GM12875 (cell line): Measurements from ENCODE around the gene CYP11A1.

Experiments
- H3K4me3 ChIP-seq: one replicate; pipeline ENCODE4 v1.5.1; 2011; ENCODE audit warnings: low read depth, low read length, control low read depth
- TF ChIP-seq, protein P1 (sequence below): IDR thresholded peaks from 2 replicates; pipeline ENCODE4 v1.5.1; 2011; ENCODE audit warnings: low read depth, mild to moderate bottlenecking, control low read depth, inconsistent platforms, low read length, moderate library complexity, borderline replicate concordance; ENCODE audit not compliant: insufficient read depth

Gene CYP11A1

DNA sequence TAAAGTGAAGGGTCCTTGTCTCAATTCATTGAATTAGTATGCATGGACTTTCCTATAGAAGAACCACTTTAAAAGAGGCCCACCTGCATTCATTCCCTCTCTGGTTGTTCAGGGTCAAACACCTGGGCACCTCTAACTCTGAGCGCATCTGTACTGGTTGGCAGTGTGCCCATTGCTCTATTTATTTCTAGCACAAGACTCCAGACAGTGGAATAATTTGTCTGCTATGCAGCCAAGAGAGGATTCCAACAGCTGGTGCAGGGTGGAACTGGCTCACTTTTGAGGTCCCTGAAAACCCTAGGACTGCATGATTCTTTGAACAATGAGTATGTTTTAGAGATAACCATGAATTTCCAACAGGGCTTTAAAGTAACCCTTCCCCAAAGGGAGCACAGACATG is 73.4 kb downstream of the CYP11A1 start:
- TF ChIP-seq, protein P1, sequence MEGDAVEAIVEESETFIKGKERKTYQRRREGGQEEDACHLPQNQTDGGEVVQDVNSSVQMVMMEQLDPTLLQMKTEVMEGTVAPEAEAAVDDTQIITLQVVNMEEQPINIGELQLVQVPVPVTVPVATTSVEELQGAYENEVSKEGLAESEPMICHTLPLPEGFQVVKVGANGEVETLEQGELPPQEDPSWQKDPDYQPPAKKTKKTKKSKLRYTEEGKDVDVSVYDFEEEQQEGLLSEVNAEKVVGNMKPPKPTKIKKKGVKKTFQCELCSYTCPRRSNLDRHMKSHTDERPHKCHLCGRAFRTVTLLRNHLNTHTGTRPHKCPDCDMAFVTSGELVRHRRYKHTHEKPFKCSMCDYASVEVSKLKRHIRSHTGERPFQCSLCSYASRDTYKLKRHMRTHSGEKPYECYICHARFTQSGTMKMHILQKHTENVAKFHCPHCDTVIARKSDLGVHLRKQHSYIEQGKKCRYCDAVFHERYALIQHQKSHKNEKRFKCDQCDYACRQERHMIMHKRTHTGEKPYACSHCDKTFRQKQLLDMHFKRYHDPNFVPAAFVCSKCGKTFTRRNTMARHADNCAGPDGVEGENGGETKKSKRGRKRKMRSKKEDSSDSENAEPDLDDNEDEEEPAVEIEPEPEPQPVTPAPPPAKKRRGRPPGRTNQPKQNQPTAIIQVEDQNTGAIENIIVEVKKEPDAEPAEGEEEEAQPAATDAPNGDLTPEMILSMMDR = no peak
- H3K4me3 ChIP-seq = no peak overlapping the region

DNA sequence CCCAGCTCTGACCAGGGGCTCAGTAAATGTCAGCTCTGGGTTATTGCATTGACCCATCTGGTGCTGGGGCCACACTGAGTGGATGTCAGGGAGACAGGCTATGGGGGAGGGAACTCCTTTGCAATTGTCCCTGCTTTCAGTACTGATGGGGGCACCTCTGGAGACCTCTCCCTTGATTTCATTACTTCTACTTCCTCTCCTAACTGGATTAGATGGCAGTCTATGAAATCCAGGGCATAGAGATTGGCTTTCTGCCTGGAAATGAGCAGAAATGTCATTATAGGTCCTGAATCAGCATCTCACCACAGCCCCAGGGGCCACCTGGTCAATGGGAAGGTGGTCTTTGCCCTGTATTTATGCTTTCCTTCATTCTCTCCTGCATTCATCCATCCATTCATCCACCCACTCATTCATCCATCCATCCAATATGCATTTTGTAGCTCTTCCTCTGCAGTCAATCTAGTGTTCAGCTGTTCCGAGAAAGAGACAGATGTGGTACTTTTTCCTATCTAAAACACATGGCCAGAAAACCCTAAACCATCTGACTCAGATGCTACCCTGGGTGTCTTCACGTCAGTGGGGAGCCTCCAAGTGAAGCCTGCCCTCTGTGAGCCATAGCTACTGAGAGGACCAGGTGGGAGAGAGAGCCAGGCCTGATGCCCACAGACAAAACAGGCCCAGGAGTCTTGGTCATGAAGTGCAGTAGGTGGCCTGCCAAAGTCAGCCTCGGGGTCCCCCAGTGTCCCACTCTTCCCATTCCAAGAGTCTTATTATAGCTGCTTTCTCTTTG is 74.2 kb downstream of the CYP11A1 start:
- TF ChIP-seq, protein P1 = no peak
- no peak overlapping the region for H3K4me3 ChIP-seq

DNA sequence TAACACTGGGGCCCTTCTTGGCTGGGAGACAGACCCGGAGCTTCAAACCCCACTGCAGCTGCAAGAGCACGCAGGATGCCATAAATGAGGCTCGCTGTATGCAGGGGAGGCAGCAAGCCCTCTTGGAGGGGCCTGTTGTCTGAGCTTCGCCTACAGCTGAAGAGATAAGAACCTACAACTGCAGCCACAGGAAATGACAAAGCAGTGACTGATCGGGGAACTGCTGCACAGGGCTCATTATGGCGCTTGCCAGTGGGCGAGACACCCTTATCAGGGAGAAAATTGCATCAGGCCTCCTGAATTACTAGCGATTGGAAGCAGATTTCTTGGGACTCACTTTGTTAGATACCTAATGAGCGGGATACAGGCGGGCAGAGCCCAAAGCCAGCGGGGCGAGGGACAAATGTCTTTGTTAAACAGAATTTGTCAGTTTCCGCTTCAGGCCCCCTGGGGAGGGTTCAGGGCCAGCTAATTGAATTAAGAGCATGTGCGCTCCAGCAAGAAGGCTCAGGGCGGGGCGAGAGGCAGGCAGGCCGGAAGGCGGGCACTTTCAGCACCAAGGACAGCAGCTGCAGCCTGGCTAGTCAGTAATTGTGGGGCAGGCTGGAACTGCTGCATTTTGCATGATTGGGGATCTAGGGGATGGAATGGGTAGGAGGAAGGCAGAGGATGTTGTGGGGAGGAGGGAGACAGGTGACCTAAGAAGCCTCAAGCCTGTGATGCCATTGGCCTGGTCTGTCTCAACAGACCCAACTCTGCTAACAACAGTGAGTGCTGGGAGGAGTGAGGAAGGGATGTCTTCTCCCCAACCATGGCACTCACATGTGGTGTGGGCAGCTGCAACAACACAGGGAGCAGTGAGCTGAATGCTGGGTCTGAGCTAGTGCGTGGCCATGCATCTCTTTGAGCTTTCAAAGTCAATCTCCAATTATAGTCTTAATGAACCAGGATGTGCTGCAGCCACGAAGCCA is 76.1 kb downstream of the CYP11A1 start:
- no peak overlapping the region for H3K4me3 ChIP-seq

DNA sequence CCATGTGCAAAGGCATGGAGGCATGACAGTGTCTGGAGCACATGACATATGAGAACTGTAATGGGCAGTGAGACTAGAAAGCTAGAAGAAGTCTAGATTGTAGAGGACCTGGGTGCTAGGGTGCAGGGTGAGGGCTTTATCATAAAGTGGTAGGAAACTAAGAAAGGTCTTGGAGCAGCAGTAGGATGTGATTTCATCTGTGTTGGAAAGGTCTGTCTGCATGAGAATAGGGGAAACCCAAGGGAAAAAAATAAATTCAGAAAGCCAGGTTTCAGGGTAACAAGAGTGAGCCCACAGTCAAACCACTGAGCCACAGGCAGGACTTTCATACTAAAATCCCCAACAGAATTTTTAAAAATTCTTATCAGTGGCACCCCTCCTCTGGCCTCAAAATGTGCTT is 76.8 kb downstream of the CYP11A1 start:
- no peak overlapping the region for H3K4me3 ChIP-seq
- TF ChIP-seq, protein P1 = no peak

More for the DNA sequence above, 76.1 kb downstream of the CYP11A1 start:
- TF ChIP-seq, protein P1 = no peak

DNA sequence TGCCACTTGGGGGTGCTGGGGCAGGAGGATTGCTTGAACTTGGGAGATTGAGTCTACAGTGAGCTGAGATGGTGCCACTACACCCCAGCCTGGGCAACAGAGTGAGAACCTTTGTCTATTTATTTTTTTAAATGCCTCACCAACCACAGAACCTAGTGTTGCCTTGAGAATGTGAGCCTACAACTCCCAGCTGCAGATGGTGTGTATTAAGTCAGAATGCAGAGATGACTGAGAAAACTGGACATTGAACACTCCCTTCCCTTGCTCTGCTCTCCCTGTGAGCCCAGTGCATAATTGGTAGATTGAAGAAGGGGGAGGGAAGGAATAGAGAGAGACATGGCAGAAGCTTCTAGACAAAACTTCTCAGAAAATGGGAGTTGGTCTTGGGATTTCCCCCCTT is 77.8 kb downstream of the CYP11A1 start:
- no peak overlapping the region for H3K4me3 ChIP-seq
- TF ChIP-seq, protein P1 = no peak
